CD4-positive, alpha-beta T cell treated with Interleukin-4 for 1 hour (primary cell): ENCODE measurements around the gene PLCD3.

ENCODE experiments used
- DNase-seq, 2 donors: peaks; one replicate each; pipeline ENCODE4 v3.0.0-alpha.2; 2020 to 2022

The PLCD3 gene

DNA sequence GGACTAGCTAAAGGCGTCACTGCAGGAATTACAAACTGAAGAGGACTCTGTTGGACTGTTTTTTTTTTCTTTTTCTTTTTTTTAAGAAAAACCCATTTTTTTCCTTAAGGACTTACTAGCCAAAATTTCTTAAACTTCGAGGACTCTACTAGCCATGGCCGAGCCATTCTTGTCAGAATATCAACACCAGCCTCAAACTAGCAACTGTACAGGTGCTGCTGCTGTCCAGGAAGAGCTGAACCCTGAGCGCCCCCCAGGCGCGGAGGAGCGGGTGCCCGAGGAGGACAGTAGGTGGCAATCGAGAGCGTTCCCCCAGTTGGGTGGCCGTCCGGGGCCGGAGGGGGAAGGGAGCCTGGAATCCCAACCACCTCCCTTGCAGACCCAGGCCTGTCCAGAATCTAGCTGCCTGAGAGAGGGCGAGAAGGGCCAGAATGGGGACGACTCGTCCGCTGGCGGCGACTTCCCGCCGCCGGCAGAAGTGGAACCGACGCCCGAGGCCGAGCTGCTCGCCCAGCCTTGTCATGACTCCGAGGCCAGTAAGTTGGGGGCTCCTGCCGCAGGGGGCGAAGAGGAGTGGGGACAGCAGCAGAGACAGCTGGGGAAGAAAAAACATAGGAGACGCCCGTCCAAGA, 16.8 kb upstream of the PLCD3 start:
- DNase-seq: peak; percentile 77

- DNase-seq: peak; percentile 100
These were observed 16.1 kb upstream of the PLCD3 start, which contains the start of gene HEXIM1 for GRCh38 chr17:45148183-45149036. HEXIM1 (plus strand) TSS chr17:45148475; CDS start chr17:45149191, 716 bp downstream.

DNA sequence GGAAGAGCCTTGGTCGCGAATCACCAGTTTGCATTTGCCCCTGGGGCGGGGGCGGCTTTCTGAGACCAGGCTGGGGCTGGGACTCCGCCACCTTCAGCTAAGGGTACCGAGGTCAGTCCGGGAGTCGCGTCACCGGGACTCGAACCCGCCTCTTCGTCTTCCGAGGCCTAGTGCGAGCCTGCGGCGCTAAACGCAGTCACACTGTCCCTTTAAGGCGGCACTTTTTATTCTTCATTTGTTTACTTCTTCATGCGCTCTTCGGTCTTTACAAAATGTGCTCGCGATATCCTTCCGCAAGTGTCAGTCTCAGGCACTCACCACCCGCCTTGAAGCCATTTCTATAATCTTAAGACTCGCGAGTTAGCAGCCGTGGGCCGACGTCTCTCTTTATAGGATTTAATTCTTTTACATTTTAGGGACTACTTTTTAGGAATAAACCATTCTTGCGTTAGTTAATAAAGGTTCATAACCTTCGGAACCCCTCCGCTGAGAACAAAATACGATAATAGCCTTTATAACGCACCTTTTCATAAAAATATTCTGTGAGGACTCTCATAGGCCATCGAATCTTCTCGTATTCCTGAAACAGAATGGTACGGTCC, 15.4 kb upstream of the PLCD3 start:
- DNase-seq: peak; percentile 88 to 91

- DNase-seq: no peak
These were observed 14.7 kb upstream of the PLCD3 start for GRCh38 chr17:45146890-45147580.

- no peak for DNase-seq
These were observed 14.2 kb upstream of the PLCD3 start for GRCh38 chr17:45146592-45146889.

GRCh38 chr17:45146166-45146565, 13.9 kb upstream of the PLCD3 start:
- no peak for DNase-seq

- DNase-seq: no peak
These were observed 12.7 kb upstream of the PLCD3 start for GRCh38 chr17:45145035-45145389.

DNA sequence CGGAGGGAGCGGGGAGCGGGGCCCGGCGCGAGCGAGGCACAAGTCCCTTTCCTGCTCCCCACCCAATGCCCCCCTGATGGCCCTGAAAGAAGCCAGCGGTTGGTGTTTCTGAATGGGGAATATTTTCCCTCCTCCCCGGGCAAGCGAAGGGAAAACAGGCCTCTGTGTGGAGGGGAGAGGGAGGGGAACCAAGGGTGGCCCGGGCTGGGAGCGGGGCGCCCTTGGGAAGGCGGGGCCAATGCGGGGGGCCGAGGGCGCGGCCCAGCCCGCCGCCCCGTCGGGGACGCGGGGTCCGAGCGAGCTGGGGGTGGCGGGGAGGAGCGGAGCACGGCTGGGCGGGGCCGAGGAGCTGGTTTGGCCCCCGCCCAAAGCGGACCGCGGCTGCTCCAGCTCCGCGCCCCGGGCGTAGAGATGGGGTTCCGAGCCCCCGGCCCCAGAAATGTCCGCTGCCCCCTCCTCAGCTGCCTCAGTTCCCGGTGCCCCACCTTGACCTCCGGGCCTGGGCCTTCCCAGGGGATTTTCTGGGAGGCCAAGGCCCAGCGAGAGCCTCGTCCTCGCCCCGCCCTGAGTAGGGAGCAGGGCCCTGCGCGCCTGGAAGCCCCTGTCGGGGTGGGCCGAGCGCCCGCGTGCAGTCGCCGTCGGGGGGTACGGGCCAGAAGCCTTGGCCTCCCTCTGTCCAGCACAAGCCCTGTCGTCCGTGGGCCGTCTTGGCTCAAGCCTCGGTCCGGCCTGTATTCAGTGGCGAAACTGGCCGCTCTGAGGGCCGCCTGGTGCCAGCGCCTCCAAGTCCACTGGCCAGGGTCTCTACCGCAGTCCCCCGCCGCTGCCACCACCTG, 12.1 kb upstream of the PLCD3 start:
- no peak for DNase-seq

DNA sequence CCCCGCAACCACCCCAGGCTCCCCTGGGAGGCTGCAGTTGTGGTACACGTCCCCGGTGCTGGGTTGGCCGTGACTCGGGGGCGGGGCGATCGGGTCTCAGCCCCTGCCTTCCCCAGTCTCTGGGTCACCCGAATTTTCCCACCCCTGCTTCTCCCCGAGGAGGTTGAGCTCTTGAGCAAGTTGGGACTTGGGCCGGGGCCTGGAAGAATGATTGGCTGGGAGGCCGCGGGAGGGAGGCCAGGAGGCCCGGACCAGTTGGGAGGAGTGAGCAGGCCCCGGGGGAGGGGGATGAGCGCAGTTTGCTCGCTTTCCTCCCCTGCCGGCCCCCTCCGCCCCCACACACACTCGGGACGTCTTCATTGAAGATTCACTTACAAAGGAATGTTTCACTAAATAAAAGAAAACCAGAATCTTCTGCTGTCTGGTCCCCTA, 11.5 kb upstream of the PLCD3 start:
- peak; percentile 15 to 45 for DNase-seq

- DNase-seq: no peak
These were observed 10.9 kb upstream of the PLCD3 start for GRCh38 chr17:45143094-45143670.

DNA sequence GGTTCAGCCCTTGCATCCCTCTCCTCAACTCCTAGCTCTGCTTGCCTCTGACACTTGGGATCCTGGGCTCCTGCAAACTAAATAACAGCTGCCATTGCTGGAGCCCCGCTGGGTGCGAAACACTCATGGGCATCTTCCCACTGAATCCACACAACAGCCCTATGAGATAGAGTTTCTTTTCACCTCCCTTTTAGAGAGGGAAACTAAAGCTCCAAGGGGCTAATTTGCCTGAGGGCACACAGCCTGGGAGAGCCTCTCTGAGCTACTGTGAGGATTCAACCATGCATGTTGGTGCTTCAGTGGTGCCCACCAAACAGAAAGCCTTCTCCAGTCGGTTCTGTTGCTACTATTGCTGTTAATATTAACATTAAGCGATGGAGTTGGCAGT, 7.2 kb upstream of the PLCD3 start:
- DNase-seq: no peak

DNA sequence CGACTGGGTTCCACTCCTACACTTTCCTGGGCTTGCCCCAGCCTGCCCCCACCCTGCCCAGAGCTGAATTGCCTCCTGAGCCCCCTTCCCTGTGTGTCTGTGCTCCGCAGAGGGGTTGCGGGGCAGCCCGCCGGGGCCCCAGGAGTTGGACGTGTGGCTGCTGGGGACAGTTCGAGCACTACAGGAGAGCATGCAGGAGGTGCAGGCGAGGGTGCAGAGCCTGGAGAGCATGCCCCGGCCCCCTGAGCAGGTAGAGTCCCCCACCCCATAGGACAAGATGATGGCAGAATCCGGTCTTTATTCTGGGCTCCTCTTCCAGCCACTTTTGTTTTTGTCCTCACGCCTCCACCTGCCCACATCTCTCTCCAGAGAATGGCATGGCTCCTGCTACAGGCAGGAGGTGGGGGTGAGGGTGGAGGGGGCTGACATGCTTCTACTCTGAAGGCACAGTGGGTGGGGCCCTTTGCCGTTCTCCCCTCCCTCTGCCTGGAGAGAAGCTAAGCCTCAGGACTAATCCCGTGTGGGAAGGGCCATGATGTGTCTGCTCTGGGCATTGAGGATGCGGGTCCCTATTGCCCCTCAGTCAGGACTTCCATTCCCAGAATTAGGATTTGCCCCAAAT, 6.7 kb upstream of the PLCD3 start:
- DNase-seq: no peak

GRCh38 chr17:45137561-45138305, 5.4 kb upstream of the PLCD3 start:
- no peak for DNase-seq

- DNase-seq: no peak
These were observed 4.7 kb upstream of the PLCD3 start for GRCh38 chr17:45136846-45137560.

- DNase-seq: no peak
These were observed 3.9 kb upstream of the PLCD3 start for GRCh38 chr17:45135978-45136791.

DNA sequence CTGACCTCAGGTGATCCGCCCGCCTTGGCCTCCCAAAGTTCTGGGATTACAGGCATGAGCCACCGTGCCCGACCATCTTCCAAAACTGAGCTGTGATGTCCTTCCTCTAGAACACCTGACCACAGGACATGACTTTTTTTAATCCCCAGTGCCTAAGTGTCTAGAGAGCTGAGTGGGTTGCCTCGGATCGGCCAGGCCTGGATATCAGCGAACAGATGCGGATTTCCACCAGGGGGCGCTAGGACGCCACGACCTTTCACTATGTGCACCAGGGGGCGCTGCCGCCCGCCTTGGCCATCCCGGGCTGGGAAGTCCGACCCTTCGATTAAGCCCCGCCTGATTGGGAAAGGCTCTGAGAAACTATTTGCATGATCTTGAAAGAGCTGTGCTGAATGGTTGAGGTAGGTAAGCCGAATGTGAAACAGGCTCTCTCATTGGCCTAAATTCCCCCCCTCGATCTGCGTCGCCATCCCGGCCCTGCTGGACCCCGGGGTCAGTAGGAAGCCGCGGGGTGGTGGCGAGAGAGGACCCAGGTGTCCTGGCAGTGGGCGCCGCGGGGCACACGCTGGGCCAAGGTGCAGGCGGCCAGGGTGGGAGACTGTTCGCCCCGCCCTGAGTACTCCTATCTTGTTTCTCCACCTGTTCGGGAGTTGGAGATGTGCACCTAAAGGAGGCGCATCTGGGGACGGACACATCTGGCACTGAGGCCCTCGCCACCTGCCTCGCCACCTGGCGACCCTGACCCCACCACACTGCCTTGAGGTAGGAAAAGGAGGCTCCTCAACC, 3.1 kb upstream of the PLCD3 start, which contains the start of gene ACBD4:
Gene ACBD4, plus strand, starts transcription at position 496 of the 786 bp plus-strand sequence. CDS start 458 bp downstream, outside the sequence.
- DNase-seq: peak; percentile 96 to 98

- peak; percentile 72 to 77 for DNase-seq
These were observed 503 bp upstream of the PLCD3 start for GRCh38 chr17:45132572-45133463.
